ENCODE results near the gene SPATA2. TPM values are rescaled to one million over a fixed set of nuclear protein-coding genes. Genes with fewer than 3 reads are reported as not detected.

Gene SPATA2
- total RNA-seq, 1 experiment from 2014 or later: 29.0 TPM

DNA sequence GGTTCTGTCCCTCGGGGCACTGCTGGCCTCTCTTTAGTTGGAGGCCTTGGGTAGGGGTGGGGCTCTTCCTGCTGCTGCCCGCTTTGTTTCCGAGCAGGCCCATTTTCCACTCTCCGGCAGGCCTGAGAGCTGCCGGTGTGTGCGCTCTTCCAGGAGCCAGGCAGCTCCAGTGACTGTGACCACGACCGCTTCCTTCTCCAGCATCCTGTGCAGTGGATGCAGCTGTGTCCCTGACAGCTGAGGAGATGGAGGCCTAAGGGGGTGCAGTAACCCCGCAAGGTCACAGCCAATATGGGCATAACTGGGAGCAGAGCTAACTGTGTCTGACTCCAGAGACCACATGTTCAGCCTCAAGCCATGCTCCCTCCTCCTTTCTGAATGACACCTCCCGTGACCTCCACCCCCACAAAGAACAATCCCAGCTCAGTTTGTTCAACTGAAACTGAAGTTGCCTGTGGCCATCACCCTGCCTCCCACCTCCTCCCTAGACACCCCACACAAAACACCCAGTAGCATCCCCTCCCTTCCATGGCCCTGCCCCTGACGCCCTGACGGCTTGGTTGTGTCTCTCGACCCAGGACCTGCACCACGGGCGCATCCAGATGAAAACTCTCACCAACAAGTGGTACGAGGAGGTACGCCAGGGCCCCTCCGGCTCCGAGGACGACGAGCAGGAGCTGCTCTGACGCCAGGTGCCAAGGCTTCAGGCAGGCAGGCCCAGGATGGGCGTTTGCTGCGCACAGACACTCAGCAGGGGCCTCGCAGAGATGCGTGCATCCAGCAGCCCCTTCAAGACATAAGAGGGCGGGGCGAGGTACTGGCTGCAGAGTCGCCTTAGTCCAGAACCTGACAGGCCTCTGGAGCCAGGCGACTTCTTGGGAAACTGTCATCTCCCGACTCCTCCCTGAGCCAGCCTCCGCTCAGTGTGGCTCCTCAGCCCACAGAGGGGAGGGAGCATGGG is 27.8 kb downstream of the SPATA2 start:
- intact Hi-C loops (cut with micrococcal nuclease; ENCODE audit: unreplicated experiment): loop anchor here (1.0 kb wide), 3 partner anchors 41 to 350 kb away; no protein-coding TSS in a partner anchor

DNA sequence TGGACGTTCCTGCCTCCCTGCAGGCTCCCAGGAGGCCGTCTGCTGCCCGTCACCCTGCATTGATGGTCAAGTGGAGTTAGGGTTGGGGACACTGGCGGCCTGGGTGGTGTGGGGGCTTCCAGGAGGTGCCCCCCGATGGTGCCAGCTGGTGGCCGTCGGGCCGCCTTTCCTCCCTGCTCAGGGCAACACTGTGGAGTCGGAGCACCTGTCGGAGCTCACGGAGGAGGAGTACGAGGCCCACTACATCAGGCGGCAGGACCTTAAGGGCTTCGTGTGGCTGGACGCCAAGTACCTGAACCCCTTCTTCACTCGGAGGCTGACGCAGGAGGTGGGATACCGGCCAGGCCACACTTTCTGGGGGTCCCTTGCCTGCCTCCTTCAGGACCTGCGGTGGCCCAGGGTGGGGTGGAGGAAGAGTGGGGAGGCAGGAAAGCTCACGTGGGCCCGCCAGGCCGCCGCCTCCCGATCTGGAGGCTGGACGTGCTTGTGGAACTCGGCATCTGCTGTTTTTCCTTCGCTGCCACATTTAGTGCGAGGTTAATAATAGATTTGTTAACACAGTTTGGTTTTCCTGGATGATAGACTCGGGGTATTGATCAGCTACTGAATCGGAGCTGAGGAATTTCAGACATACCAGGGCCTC is 28.6 kb downstream of the SPATA2 start:
- POLR2A ChIA-PET: interaction anchor here (0.6 kb wide), 1 partner anchor 29 kb away, joined by 3 read pairs; no protein-coding TSS in a partner anchor
- H3K36me3 Mint-ChIP-seq (ENCODE audit: insufficient read depth, unreplicated experiment): peaks cover 36% of the 10 kb centered on the region
- H3K27me3 Mint-ChIP-seq (ENCODE audit: insufficient read depth, unreplicated experiment): no peaks in the 10 kb centered on the region
- H3K4me3 Mint-ChIP-seq (ENCODE audit: unreplicated experiment): no peak overlapping the region
- peaks cover 2% of the 10 kb centered on the region; the same call in 1 of the 2 replicates for H3K36me3 ChIP-seq (ENCODE audit: control insufficient read depth, insufficient read depth, low read length)
- H3K4me1 ChIP-seq: no peaks in the 10 kb centered on the region
- intact Hi-C loops (cut with micrococcal nuclease; ENCODE audit: unreplicated experiment): no loop called here
- peak in 1 of 2 experiments; percentile 34 for DNase-seq
- CTCF ChIA-PET: interaction anchor here (0.5 to 2.2 kb wide), 9 partner anchors 21 to 349 kb away, joined by 3 to 10 read pairs (median 4); no protein-coding TSS in a partner anchor
- H3K4me3 ChIP-seq (ENCODE audit: low read depth, low read length): no peak overlapping the region
- peaks cover 10% of the 10 kb centered on the region for H3K4me1 Mint-ChIP-seq (ENCODE audit: low read depth, unreplicated experiment)
- no peak overlapping the region for H3K27ac Mint-ChIP-seq (ENCODE audit: unreplicated experiment)
- TF ChIP-seq, protein P1, sequence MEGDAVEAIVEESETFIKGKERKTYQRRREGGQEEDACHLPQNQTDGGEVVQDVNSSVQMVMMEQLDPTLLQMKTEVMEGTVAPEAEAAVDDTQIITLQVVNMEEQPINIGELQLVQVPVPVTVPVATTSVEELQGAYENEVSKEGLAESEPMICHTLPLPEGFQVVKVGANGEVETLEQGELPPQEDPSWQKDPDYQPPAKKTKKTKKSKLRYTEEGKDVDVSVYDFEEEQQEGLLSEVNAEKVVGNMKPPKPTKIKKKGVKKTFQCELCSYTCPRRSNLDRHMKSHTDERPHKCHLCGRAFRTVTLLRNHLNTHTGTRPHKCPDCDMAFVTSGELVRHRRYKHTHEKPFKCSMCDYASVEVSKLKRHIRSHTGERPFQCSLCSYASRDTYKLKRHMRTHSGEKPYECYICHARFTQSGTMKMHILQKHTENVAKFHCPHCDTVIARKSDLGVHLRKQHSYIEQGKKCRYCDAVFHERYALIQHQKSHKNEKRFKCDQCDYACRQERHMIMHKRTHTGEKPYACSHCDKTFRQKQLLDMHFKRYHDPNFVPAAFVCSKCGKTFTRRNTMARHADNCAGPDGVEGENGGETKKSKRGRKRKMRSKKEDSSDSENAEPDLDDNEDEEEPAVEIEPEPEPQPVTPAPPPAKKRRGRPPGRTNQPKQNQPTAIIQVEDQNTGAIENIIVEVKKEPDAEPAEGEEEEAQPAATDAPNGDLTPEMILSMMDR (IDR thresholded peaks at IDR 0.05; ENCODE audit: insufficient read depth in 1 of 2, low read depth in 1 of 2, low read length in 1 of 2, severe bottlenecking in 1 of 2, unreplicated experiment in 1 of 2): no peak
- H3K9me3 ChIP-seq: no peaks in the 10 kb centered on the region
- no peaks in the 10 kb centered on the region for H3K27me3 ChIP-seq (replicated peaks; ENCODE audit: control insufficient read depth, insufficient read depth, low read length)
- no peaks in the 10 kb centered on the region for H3K9me3 Mint-ChIP-seq (ENCODE audit: unreplicated experiment)
- BruUV-seq (replicated peaks): no TSS peak

More for the DNA sequence above, 27.8 kb downstream of the SPATA2 start:
- TF ChIP-seq, protein P1 (IDR thresholded peaks at IDR 0.05; ENCODE audit: insufficient read depth in 1 of 2, low read depth in 1 of 2, low read length in 1 of 2, severe bottlenecking in 1 of 2, unreplicated experiment in 1 of 2): no peak
- peak in 1 of 2 experiments; percentile 52 for DNase-seq
- peaks cover 2% of the 10 kb centered on the region for H3K36me3 ChIP-seq (ENCODE audit: control insufficient read depth, insufficient read depth, low read length)
- no peak overlapping the region for H3K27ac Mint-ChIP-seq (ENCODE audit: unreplicated experiment)
- H3K4me1 ChIP-seq: no peaks in the 10 kb centered on the region
- H3K9me3 Mint-ChIP-seq (ENCODE audit: unreplicated experiment): no peaks in the 10 kb centered on the region
- H3K27me3 ChIP-seq (replicated peaks; ENCODE audit: control insufficient read depth, insufficient read depth, low read length): no peaks in the 10 kb centered on the region
- no peak overlapping the region for H3K4me3 ChIP-seq (ENCODE audit: low read depth, low read length)
- no peaks in the 10 kb centered on the region for H3K27me3 Mint-ChIP-seq (ENCODE audit: insufficient read depth, unreplicated experiment)
- peaks cover 36% of the 10 kb centered on the region for H3K36me3 Mint-ChIP-seq (ENCODE audit: insufficient read depth, unreplicated experiment)
- no peaks in the 10 kb centered on the region for H3K9me3 ChIP-seq
- no peak overlapping the region for H3K4me3 Mint-ChIP-seq (ENCODE audit: unreplicated experiment)
- ChIA-PET POLR2A (interaction anchor here (0.9 to 1.0 kb wide), 2 partner anchors 98 to 277 kb away, joined by 3 to 4 read pairs; no protein-coding TSS in a partner anchor), CTCF (interaction anchor here (0.5 to 2.2 kb wide), 22 partner anchors 14 to 347 kb away, joined by 3 to 24 read pairs (median 4); no protein-coding TSS in a partner anchor)
- no TSS peak for BruUV-seq (replicated peaks)
- H3K4me1 Mint-ChIP-seq (ENCODE audit: low read depth, unreplicated experiment): peaks cover 10% of the 10 kb centered on the region

All from Caco-2 (cell line).